ENCODE measurements around the gene RPL4.
A peak's percentile ranks its signal among the peaks of the same experiment; 100 is the strongest.
"Not testable (repeated sequence)": the region's sequence is repeated elsewhere in the genome, so short reads cannot be mapped to it uniquely, and the experiment has no call there.

The RPL4 gene

DNA sequence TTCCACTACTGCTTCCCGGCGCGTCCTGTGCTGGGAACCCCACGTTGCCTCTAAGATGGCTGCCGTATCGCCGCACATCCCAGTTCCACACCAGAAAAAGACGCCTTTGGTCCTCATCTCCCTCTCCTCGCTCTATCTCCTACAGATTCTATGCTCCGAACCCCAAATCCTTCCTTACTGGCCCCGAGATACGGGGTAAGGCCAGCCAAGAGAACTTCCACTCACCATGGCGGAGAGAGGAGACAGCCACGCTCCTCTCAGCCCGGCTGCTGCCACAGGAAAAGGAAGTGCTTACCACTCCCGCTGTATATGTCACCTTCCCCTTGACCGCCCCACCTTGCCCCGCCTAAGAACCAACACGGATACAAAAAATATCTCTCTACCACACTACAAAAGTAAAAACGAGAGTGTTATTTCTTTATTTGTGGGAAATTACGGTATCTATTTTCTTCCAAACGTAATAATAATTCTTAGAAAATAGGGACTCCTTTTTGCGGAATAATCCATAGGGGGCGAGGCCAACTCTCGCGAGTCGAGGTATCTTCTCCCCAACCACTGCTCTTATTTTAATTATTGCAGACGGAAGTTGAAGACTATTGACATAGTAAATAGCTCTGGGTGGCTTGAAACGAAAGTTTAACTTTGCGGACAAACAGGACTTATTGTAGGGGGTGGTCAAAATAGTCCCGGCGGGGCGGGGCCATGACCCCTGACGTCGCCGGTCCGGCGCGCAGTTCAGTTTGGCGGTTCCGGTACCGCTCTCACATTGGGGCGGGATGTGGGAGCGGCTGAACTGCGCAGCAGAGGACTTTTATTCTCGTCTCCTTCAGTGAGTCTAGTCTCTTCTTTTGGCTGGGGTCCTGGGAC lies at the start of gene RPL4, which contains the start of gene ZWILCH:
Gene RPL4, minus strand, starts transcription at position 293 of the 867 bp plus-strand sequence. Its CDS starts 65 bp downstream, at position 228.
Gene ZWILCH, plus strand, starts transcription at position 764 of the 867 bp plus-strand sequence. Its CDS starts 13 bp downstream, at position 777.
- peak; percentile 92 for DNase-seq

- DNase-seq: no peak
Measured at GRCh38 chr15:66545255-66545654, 40.6 kb upstream of the RPL4 start.

GRCh38 chr15:66542896-66543295 lies 38.2 kb upstream of the RPL4 start:
- DNase-seq: no peak

GRCh38 chr15:66535056-66535455 lies 30.4 kb upstream of the RPL4 start:
- DNase-seq: no peak

DNA sequence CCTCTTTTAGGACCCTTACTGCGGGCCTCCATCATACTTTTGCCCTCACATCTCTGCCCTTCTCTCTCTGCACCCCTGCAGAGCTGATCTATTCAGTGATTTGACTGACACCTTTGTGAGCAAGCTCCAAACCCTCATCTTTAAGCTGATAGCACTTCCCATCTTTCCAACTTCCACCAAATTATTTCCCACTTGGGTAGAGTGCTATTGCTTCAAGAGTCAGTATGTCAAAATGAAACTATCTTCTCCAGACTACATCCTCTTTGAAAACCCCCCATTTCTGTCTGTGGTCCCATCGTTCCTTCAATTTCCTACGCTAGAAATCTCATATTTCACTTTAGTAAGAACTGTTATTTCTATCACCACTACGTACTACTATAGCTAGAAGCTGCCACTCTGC lies 20.2 kb upstream of the RPL4 start:
- no peak for DNase-seq

DNA sequence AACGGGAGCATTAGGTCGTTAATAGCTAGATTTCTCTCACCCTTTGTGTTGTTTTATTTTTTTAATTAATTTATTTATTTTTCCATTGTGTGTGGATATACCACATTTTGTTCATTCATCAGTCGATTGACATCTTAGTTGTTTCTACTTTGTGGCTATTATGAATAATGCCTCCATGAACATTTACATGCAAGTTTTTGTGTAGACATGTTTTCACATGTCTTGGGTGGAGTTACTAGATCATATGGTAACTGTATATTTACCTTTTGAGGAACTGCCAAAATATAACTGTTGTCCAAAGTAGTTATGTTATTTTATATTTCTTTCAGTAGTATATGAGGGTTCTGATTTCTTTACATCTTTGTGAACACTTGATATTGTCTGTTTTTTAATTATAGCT lies 19.3 kb upstream of the RPL4 start:
- no peak for DNase-seq

GRCh38 chr15:66515901-66516322 lies 11.3 kb upstream of the RPL4 start:
- DNase-seq: no peak

DNA sequence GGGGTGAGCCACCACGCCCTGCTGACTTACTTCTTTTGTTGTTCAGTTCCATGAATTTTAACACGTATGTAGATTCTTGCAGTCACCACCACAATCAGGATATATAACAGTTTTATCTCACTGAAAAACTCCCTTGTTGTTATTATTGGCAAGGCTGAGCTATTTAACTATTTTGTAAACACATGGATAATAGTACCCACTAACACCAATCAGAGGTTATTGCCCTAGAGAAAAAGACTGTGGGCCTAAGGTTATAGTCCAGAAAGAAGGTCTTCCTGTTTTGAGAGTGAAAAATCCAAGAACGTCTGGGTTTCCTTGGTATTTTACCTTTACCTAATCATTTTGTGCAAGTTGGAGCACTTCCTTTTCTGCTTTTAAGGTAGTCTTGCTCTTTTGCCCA lies 9.9 kb upstream of the RPL4 start:
- DNase-seq: no peak

DNA sequence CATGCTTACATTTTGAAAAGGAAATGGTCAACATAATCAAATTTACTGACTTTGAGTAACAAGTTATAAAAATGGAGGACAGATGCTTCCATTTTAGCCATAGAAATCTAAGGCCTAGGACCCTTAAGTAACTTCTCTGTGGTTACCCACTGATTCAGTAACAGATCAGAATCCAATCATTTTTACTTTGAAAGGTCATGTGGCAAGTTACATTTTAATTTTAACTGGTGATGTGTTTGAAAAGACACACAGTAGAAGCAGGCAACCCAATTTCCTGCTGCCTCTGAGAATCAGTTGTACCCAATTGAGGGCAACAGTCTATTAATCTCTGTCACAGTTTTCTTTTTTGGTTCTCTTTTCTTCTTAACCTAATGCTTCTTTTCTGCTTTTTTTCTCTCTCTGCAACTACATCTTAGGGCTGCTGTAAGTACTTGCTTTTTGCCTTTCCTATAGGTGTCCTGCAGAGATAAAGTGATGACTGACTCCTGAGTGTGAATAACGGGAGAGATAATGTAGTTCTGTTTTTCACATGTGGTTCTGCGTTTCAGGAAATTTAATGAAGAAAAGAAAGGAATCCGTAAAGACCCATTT lies 3.7 kb upstream of the RPL4 start:
- DNase-seq: no peak

DNA sequence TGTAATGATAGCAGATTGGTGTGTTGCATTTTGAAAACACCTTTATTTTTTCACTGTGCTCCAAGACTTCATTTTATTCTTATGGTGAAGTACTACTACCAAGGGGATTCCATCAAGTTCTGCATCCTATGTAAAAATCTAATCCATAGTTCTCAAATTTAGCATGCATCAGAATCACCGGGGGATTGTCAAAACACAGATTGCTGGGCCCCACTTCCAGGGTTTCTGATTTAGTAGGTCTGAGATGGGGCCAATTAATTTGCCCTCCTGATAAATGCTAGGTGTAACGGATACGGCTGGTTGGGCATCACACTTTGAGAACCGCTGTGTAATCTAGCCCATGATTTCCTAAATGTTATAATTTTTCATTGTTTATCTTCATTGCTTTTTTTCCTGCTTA lies 1.2 kb upstream of the RPL4 start:
- no peak for DNase-seq

GRCh38 chr15:66505430-66505811 lies 766 bp upstream of the RPL4 start:
- DNase-seq: no peak

DNA sequence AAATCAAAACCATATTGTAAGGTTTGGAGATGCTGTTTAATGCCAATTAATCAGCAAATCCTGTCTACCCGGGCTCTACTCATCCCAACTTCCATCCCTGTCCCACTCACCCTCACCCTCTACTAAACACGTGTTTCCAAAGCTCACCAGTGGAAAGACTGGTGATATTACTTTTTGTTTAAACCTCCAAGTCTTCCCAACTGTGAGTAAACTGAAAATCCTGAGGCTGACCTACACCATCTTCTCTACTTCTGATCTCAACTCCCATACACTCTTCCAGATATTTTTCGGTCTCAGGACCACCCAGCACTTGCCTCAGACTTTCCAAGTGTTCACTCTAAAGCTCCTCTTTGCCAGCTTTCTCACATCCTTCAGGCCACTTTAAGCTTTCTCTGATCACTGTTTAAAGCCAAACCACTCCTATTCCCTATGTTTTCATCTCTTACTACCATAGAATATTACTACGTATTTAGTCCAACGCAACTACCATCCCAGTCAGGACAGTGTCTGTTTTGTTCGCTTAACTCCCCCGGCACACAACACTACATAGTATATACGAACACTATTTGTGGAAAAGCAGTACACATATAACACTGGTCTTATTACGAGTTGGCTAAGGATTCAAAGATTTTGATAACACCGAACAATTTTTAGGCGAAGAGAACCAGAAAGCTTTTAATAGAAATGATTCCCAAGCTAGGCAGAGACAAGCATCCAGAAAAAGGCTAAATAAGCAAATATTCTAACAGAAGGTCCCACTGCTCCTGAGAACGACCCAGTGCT lies 684 bp downstream of the RPL4 start:
- DNase-seq: no peak

GRCh38 chr15:66503041-66503648 lies 1.5 kb downstream of the RPL4 start:
- not testable (repeated sequence) for DNase-seq

DNA sequence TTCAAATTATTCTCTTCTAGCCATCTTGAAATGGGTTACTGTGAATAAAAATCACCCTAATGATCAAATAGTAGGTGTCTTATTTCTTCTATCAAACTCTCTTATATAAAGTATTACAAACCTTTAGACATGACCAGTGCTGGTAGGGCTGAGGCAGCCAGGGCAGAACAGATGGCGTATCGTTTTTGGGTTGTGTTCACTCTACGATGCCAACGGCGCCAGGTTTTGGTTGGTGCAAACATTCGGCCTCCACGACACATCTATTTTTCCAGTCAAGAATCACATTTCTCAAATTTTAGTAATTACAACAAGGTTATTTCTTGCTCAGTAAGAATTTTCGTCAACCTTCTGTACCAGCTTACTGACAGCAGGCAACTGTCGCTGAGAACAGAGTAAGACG lies 2.2 kb downstream of the RPL4 start:
- no peak for DNase-seq

- peak; percentile 50 for DNase-seq
Measured at GRCh38 chr15:66500346-66500745, 4.3 kb downstream of the RPL4 start.

DNA sequence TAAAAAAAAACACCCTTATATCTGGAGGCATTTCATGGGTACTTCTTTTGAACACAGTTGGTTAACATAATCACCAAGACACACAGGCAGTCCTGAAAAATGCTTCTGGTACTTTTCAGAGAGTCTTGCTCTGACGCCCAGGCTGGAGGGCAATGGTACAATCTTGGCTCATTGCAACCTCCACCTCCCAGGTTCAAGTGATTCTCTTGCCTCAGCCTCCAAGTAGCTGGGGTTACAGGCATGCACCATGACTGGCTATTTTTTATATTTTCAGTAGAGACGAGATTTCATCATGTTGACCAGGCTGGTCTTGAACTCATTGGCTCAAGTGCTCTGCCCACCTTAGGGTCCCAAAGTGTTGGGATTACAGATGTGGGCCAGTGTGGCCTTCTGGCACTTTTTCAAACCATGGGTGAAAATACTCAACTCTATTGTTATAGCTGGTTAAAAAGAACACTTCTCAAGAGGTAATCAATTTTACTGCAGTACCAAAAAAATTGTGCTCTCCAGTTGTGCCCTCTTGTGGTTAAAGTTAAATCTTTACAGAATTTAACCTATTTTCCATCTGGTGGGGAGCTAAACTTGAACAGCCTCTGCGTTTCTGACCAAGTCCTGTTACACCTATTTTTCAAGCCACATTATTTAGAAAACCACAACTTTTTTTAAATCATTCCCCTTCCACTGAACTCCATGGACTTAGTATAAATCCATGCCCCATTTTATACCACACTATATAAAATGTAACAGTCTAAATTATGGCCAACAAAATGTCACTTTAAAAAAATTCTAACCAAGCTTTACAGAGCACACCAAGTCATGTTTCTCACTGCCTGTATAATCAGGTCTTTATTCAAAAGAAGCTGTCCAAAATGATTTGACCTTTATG lies 5.9 kb downstream of the RPL4 start:
- peak; percentile 58 for DNase-seq

DNA sequence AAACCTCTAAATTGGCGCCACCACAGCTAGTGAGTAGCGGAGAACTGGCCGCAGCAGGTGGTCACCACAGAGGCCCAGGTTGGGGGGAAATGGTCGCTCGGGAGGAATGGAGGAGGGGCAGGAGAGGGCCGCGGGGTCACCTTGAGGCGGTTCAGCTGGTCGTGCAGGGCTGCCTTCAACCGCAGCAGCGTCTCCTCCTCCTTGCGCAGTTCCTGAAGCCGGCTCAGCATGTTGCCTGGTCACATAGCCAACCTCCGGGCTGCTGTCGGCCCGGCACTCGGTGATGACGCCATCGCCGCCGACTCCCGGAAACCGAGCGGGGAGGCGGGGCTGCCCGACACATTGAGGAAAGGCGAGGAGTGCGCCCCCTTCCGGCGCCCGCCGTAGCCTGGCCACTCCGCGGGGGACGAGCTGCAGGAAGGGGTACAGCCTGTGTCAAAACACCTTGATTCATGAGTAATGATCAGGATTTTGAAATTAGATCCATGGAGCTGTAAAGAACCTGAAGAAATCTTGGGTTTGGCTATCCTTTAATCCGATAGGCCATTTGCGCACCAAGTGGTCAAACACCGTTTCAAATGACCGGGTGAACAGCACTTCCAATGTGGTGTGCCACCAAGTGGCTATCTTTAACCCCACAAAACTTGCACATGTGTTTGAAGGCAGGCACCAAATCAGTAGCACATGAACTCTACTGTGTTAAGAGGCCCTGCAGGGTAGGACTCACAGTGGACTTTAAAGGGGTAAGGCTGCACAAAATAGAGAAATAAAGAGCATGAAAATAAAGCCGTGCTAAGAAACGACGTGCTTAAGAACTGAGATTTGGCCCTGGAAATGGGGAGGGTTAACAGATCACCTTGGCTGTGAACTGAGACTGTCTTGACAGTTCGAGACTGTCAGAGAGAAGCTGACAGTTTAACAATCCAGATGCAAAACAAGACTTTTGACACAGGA lies 6.9 kb downstream of the RPL4 start, which contains the start of gene SNAPC5:
Gene SNAPC5, minus strand, starts transcription at position 261 of the 954 bp plus-strand sequence. Its CDS starts 31 bp downstream, at position 230.
- DNase-seq: peak; percentile 100

- DNase-seq: no peak
Measured at GRCh38 chr15:66496951-66497501, 7.6 kb downstream of the RPL4 start.

DNA sequence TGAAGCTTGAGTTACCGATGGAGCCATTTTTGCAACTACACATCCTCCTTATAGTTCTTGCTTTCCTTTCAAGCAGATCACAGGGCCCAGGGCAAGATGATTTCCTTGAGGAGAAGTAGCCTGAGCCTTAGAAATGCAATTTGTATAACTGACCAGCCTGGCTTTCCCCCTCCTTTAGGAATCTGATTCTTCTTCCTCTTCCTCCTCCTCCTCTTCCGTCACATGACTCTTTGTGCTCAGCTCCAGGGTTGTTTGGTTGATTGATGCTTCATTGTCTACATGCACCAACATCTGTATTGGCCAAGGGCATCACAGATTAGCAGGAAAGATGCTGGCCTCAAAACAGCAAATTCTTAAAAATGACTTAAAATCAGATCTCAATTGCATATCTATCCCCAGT lies 10.4 kb downstream of the RPL4 start:
- DNase-seq: peak; percentile 37

DNA sequence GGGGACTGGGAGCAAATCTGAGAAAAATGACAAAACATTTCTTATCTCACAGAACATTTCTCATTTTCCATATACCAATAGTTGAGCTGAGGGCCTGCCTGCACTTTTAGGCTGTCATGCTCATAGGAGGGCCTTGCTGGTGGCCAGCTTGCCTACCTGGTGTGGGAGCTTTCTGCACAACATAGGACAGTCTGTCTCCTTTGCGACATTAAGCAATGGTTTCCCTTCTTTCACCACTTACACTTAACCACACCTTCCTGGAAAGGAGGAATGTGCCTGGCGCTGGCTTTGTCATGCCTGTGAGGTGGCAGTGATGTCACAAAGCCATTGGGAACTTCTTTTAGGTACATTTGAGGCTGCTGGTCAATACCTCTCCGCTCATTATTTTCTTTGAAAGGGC lies 12.8 kb downstream of the RPL4 start:
- peak; percentile 49 for DNase-seq

All from activated CD8-positive, alpha-beta memory T cell treated with anti-CD3 and anti-CD28 coated beads for 24 hours (primary cell).